ENCODE results near the gene BTBD17. TPM values are rescaled to one million over a fixed set of nuclear protein-coding genes. Genes with fewer than 3 reads are reported as not detected.

The BTBD17 gene
- total and polyA plus RNA-seq, 5 donors from 2014 or later, result 0.09 TPM; not detected in 4

DNA sequence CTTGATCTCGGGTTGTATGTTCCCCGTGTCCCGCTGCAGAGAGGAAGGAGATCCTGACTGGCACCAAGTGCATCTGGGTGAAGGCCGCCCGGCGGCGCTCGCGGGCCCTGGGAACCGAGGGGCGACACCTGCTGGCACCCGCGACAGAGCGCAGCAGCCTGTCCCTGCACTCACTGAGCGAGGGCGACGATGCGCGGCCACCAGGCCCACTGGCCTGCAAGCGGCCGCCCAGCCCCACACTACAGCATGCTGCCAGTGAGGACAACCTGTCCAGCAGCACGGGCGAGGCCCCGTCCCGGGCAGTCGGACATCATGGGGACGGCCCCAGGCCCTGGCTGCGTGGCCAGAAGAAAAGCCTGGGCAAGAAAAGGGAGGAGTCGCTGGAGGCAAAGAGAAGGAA, 7.5 kb downstream of the BTBD17 start:
- H3K4me3 Mint-ChIP-seq, result peak overlapping the region in 1 of 4 donors; percentile 21
- peaks cover 17% of the 10 kb centered on the region for H3K27me3 ChIP-seq (ENCODE audit: control insufficient read depth, insufficient read depth, low read length)
- no peaks in the 10 kb centered on the region for H3K36me3 ChIP-seq (ENCODE audit: control insufficient read depth, insufficient read depth, low read length)
- peaks cover 7% of the 10 kb centered on the region for H3K4me1 ChIP-seq (ENCODE audit: control insufficient read depth, insufficient read depth, low read length, poor library complexity, severe bottlenecking)
- peaks cover 0 to 16% (median 8%) of the 10 kb centered on the region in 4 donors for H3K4me1 Mint-ChIP-seq
- H3K27me3 Mint-ChIP-seq, result peaks cover 64% of the 10 kb centered on the region
- H3K9me3 ChIP-seq (ENCODE audit: control insufficient read depth in 2 of 2, low read length in 2 of 2), result no peaks in the 10 kb centered on the region
- no peak overlapping the region for H3K27ac ChIP-seq (ENCODE audit: insufficient read depth, low read length, poor library complexity, severe bottlenecking)
- no peak overlapping the region for H3K27ac Mint-ChIP-seq
- peak; percentile 40 to 52 for ATAC-seq (ENCODE audit: low read depth in 2 of 2)
- H3K4me3 ChIP-seq (ENCODE audit: low read depth, low read length), result no peak overlapping the region
- no peaks in the 10 kb centered on the region for H3K36me3 Mint-ChIP-seq
- peak in 2 of 3 donors; percentile 29 to 67 for DNase-seq
- H3K9me3 Mint-ChIP-seq, result peaks cover 0 to 1% (median 0%) of the 10 kb centered on the region in 7 donors

DNA sequence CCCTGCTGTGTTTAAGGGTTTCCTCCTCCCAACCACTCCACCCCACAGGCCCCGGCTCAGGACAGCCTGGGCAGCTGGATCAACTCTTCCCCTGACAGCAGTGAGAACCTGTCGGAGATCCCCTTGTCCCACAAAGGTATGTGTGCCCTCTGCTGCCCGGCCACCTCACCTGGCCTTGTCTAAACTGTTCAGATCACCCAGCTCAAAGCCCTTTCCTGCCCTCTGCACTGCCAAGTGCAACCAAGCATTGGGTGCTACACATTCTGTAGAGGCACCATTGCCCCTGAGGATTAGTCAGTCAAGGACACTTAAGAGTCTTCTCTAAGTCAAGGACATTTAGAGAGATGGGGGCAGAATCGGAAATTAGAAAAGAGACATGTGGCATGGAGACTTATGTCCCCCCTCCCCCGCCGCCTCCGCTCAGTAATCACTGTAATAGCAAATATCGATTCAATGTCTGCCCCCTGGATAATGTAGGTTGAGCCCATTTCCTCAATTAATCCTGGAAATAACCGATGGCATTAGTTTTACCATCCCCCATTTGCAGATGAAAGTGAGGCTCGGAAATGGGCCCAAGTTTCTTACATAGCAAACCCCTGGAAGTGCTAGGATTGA, 8.1 kb downstream of the BTBD17 start:
- peaks cover 0 to 15% (median 6%) of the 10 kb centered on the region in 4 donors for H3K4me1 Mint-ChIP-seq
- H3K4me3 Mint-ChIP-seq, result peak overlapping the region in 1 of 4 donors; percentile 21
- H3K9me3 Mint-ChIP-seq, result peaks cover 0 to 1% (median 0%) of the 10 kb centered on the region in 7 donors
- Histone ChIP-seq H3K4me1 (ENCODE audit: control insufficient read depth, insufficient read depth, low read length, poor library complexity, severe bottlenecking) (peaks cover 7% of the 10 kb centered on the region), H3K9me3 (ENCODE audit: control insufficient read depth in 2 of 2, low read length in 2 of 2) (no peaks in the 10 kb centered on the region), H3K27me3 (ENCODE audit: control insufficient read depth, insufficient read depth, low read length) (peaks cover 14% of the 10 kb centered on the region), H3K27ac (ENCODE audit: insufficient read depth, low read length, poor library complexity, severe bottlenecking) (no peak overlapping the region), H3K4me3 (ENCODE audit: low read depth, low read length) (no peak overlapping the region), H3K36me3 (ENCODE audit: control insufficient read depth, insufficient read depth, low read length) (no peaks in the 10 kb centered on the region)
- ATAC-seq (ENCODE audit: low read depth in 2 of 2) (no peak), DNase-seq (no peak)
- H3K27ac Mint-ChIP-seq, result no peak overlapping the region
- peaks cover 63% of the 10 kb centered on the region for H3K27me3 Mint-ChIP-seq
- no peaks in the 10 kb centered on the region for H3K36me3 Mint-ChIP-seq

DNA sequence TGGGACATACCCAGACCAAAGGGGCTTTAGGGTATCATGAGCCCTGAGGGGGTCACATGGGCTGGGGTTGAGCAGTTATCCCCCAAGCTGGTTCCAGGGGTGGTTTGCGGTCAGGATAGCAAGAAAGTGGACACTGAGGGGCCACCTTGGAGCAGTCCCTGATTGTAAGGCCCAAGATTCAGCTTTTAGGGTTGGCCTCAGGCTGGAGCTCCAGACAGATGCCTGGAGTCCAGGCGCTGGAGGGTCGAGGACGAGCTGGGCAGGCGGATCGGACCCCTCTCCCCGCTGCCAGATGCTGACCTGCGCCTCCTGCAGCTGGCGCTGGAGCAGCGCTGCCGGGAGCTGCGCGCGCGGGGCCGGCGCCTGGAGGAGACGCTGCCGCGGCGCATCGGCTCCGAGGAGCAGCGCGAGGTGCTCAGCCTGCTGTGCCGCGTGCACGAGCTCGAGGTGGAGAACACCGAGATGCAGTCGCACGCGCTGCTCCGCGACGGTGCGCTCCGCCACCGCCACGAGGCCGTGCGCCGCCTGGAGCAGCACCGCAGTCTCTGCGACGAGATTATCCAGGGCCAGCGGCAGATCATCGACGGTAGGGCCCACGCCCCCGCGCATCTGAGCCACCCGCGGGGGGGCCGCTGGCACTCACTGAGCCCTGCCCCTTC, 10.0 kb downstream of the BTBD17 start:
- no peaks in the 10 kb centered on the region for H3K9me3 ChIP-seq (ENCODE audit: control insufficient read depth in 2 of 2, low read length in 2 of 2)
- H3K4me1 Mint-ChIP-seq, result peaks cover 0 to 11% (median 4%) of the 10 kb centered on the region in 4 donors
- no peak overlapping the region for H3K27ac ChIP-seq (ENCODE audit: insufficient read depth, low read length, poor library complexity, severe bottlenecking)
- H3K36me3 ChIP-seq (ENCODE audit: control insufficient read depth, insufficient read depth, low read length), result no peaks in the 10 kb centered on the region
- H3K4me3 ChIP-seq (ENCODE audit: low read depth, low read length), result no peak overlapping the region
- H3K9me3 Mint-ChIP-seq, result no peaks in the 10 kb centered on the region
- peaks cover 9% of the 10 kb centered on the region for H3K27me3 ChIP-seq (ENCODE audit: control insufficient read depth, insufficient read depth, low read length)
- H3K4me3 Mint-ChIP-seq, result no peak overlapping the region
- ATAC-seq (ENCODE audit: low read depth in 2 of 2) (no peak), DNase-seq (peak in 1 of 3 donors; percentile 30)
- no peak overlapping the region for H3K27ac Mint-ChIP-seq
- no peaks in the 10 kb centered on the region for H3K36me3 Mint-ChIP-seq
- H3K27me3 Mint-ChIP-seq, result peaks cover 54% of the 10 kb centered on the region
- H3K4me1 ChIP-seq (ENCODE audit: control insufficient read depth, insufficient read depth, low read length, poor library complexity, severe bottlenecking), result no peaks in the 10 kb centered on the region

DNA sequence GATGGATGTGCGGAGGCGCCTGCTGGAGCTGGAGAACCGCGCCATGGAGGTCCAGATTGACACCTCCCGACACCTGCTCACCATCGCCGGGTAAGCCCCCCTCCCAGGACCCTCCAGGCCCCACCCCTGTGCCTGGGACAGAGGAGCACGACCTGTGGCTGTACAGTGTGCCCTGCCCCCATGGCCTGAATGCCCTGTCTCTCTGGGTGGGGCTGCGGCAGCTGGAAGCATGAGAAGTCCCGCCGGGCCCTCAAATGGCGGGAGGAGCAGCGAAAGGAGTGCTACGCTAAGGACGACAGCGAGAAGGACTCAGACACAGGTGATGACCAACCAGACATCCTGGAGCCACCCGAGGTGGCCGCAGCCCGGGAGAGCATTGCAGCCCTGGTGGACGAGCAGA, 11.2 kb downstream of the BTBD17 start:
- Histone ChIP-seq H3K27ac (ENCODE audit: insufficient read depth, low read length, poor library complexity, severe bottlenecking) (no peak overlapping the region), H3K36me3 (ENCODE audit: control insufficient read depth, insufficient read depth, low read length) (no peaks in the 10 kb centered on the region), H3K4me3 (ENCODE audit: low read depth, low read length) (no peak overlapping the region), H3K9me3 (ENCODE audit: control insufficient read depth in 2 of 2, low read length in 2 of 2) (no peaks in the 10 kb centered on the region), H3K27me3 (ENCODE audit: control insufficient read depth, insufficient read depth, low read length) (peaks cover 3% of the 10 kb centered on the region), H3K4me1 (ENCODE audit: control insufficient read depth, insufficient read depth, low read length, poor library complexity, severe bottlenecking) (no peaks in the 10 kb centered on the region)
- no peaks in the 10 kb centered on the region for H3K9me3 Mint-ChIP-seq
- ATAC-seq (ENCODE audit: low read depth in 2 of 2), result no peak
- no peak overlapping the region for H3K27ac Mint-ChIP-seq
- peaks cover 48% of the 10 kb centered on the region for H3K27me3 Mint-ChIP-seq
- DNase-seq, result no peak
- no peaks in the 10 kb centered on the region for H3K36me3 Mint-ChIP-seq
- peaks cover 0 to 11% (median 4%) of the 10 kb centered on the region in 4 donors for H3K4me1 Mint-ChIP-seq
- no peak overlapping the region for H3K4me3 Mint-ChIP-seq

DNA sequence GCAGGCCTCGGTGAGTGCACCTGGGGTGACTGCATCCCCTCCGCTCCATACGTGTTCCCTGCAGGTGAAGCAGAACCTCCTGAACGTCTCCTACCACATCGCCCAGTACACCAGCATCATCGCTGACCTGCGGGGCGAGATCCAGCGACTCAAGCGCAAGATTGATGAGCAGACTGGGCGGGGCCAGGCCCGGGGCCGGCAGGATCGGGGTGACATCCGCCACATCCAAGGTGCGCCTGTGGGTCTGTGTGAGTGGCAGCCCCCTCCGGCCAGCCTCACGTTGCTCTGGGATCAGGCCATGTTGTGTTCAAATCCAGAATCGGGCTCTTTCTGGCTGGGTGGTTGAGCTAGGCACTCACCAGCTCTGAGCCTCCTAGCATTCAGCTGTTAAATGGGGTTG, 12.5 kb downstream of the BTBD17 start:
- Mint-ChIP-seq H3K9me3 (no peaks in the 10 kb centered on the region), H3K4me3 (no peak overlapping the region), H3K36me3 (no peaks in the 10 kb centered on the region), H3K27ac (no peak overlapping the region), H3K4me1 (peaks cover 0 to 6% (median 3%) of the 10 kb centered on the region in 4 donors), H3K27me3 (peaks cover 44% of the 10 kb centered on the region)
- no peak for DNase-seq
- Histone ChIP-seq H3K4me1 (ENCODE audit: control insufficient read depth, insufficient read depth, low read length, poor library complexity, severe bottlenecking) (no peaks in the 10 kb centered on the region), H3K36me3 (ENCODE audit: control insufficient read depth, insufficient read depth, low read length) (no peaks in the 10 kb centered on the region), H3K27me3 (ENCODE audit: control insufficient read depth, insufficient read depth, low read length) (peaks cover 2% of the 10 kb centered on the region), H3K4me3 (ENCODE audit: low read depth, low read length) (no peak overlapping the region), H3K27ac (ENCODE audit: insufficient read depth, low read length, poor library complexity, severe bottlenecking) (no peak overlapping the region), H3K9me3 (ENCODE audit: control insufficient read depth in 2 of 2, low read length in 2 of 2) (no peaks in the 10 kb centered on the region)
- no peak for ATAC-seq (ENCODE audit: low read depth in 2 of 2)

DNA sequence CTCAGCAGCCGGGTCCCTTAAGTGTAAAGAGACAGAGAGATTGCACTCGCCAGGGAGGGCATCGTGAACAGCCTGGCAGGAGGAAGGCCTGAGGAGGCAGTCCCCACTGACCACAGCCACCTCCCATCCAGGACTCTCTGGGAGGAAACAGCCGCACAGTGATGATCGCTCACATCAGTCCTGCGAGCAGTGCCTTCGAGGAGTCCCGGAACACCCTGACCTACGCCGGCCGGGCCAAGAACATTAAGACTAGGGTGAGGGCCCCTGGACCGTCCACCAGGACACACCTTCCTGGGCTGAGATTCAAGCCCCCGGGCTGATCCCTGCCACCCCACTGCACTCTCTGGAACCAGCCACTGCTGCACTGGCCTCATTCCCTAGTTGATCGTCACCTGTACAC, 14.0 kb downstream of the BTBD17 start:
- H3K36me3 ChIP-seq (ENCODE audit: control insufficient read depth, insufficient read depth, low read length), result no peaks in the 10 kb centered on the region
- no peaks in the 10 kb centered on the region for H3K4me1 ChIP-seq (ENCODE audit: control insufficient read depth, insufficient read depth, low read length, poor library complexity, severe bottlenecking)
- H3K4me3 ChIP-seq (ENCODE audit: low read depth, low read length), result no peak overlapping the region
- peaks cover 0 to 2% (median 0%) of the 10 kb centered on the region in 7 donors for H3K9me3 Mint-ChIP-seq
- DNase-seq (no peak), ATAC-seq (ENCODE audit: low read depth in 2 of 2) (no peak)
- H3K27me3 ChIP-seq (ENCODE audit: control insufficient read depth, insufficient read depth, low read length), result no peaks in the 10 kb centered on the region
- H3K27ac Mint-ChIP-seq, result no peak overlapping the region
- no peaks in the 10 kb centered on the region for H3K36me3 Mint-ChIP-seq
- peaks cover 29% of the 10 kb centered on the region for H3K27me3 Mint-ChIP-seq
- H3K27ac ChIP-seq (ENCODE audit: insufficient read depth, low read length, poor library complexity, severe bottlenecking), result no peak overlapping the region
- H3K4me1 Mint-ChIP-seq, result no peaks in the 10 kb centered on the region
- H3K4me3 Mint-ChIP-seq, result no peak overlapping the region
- no peaks in the 10 kb centered on the region for H3K9me3 ChIP-seq (ENCODE audit: control insufficient read depth in 2 of 2, low read length in 2 of 2)

DNA sequence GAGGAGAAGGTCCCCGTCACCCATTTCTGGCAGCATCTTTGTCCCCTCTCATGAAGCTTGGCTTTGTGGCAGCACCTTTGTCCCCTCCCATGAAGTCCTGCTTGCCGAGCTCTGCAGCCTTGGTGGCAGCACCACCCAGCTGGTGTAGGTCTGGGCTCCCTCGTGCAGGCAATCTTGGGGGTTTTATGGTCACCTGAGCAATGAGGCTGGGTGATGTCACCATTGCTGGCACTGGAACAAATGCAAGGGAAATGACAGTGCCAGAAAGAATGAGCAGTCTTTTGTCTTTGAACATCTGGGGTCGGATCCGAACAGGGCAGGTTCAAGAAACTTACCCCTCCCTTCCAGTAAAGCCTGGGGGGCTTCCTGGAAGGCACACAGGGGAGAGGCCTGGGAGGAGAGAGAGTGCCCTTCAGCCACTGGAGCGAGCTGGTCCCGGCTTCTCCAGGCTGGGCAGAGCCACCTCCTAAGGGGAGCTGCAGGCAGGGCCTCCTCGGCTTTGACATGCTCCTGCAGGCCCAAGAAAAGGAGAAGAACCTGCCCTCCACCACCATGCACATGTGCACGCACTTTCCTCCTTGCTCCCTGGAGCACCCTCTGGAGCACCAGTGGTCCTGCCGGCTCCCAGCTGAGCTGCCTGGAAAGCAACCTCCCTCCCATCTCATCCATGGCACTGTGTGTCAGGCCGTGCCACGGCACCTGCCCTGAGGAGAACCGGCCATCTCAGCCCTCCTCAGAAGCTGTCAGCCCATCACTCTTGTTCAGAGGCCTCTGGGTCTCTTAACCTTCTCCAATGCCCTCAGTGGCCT, 16.0 kb downstream of the BTBD17 start:
- H3K36me3 Mint-ChIP-seq, result no peaks in the 10 kb centered on the region
- no peak for DNase-seq
- Histone ChIP-seq H3K27ac (ENCODE audit: insufficient read depth, low read length, poor library complexity, severe bottlenecking) (no peak overlapping the region), H3K4me3 (ENCODE audit: low read depth, low read length) (no peak overlapping the region), H3K4me1 (ENCODE audit: control insufficient read depth, insufficient read depth, low read length, poor library complexity, severe bottlenecking) (no peaks in the 10 kb centered on the region), H3K27me3 (ENCODE audit: control insufficient read depth, insufficient read depth, low read length) (no peaks in the 10 kb centered on the region), H3K9me3 (ENCODE audit: control insufficient read depth in 2 of 2, low read length in 2 of 2) (no peaks in the 10 kb centered on the region), H3K36me3 (ENCODE audit: control insufficient read depth, insufficient read depth, low read length) (no peaks in the 10 kb centered on the region)
- no peak overlapping the region for H3K27ac Mint-ChIP-seq
- no peak for ATAC-seq (ENCODE audit: low read depth in 2 of 2)
- H3K4me1 Mint-ChIP-seq, result no peaks in the 10 kb centered on the region
- no peak overlapping the region for H3K4me3 Mint-ChIP-seq
- H3K9me3 Mint-ChIP-seq, result peaks cover 0 to 2% (median 0%) of the 10 kb centered on the region in 7 donors
- peaks cover 19% of the 10 kb centered on the region for H3K27me3 Mint-ChIP-seq
